Hepatocyte (in vitro differentiated cells): Measurements from ENCODE around the gene DIP2C. TPM values are rescaled to one million over a fixed set of nuclear protein-coding genes. Genes with fewer than 3 reads are reported as not detected.

Experiments
- DNase-seq: peaks from one replicate; pipeline ENCODE4 v3.0.0-alpha.2; 2016; ENCODE audit warnings: low spot score
- H2AFZ ChIP-seq: fragments of 200-600 bp; sonication (generic); 2 replicates; pipeline ENCODE4 v1.6.0; 2016; ENCODE audit warnings: antibody characterized with exemption, mild to moderate bottlenecking
- H3K27ac ChIP-seq: fragments of 200-600 bp; sonication (generic); 2 replicates; pipeline ENCODE4 v1.5.1; 2016; ENCODE audit warnings: mild to moderate bottlenecking
- H3K27me3 ChIP-seq: fragments of 200-600 bp; sonication (generic); 2 replicates; pipeline ENCODE4 v1.6.1; 2016
- H3K36me3 ChIP-seq: fragments of 200-600 bp; sonication (generic); replicated peaks from 2 replicates; pipeline ENCODE4 v1.5.1; 2016; ENCODE audit warnings: low read depth; ENCODE audit not compliant: insufficient read depth
- H3K4me1 ChIP-seq: fragments of 200-600 bp; sonication (generic); 2 replicates; pipeline ENCODE4 v1.5.1; 2016; ENCODE audit warnings: mild to moderate bottlenecking, moderate library complexity; ENCODE audit not compliant: insufficient read depth
- H3K4me2 ChIP-seq: fragments of 200-600 bp; sonication (generic); 2 replicates; pipeline ENCODE4 v1.6.0; 2016
- H3K4me3 ChIP-seq: fragments of 200-600 bp; sonication (generic); 2 replicates; pipeline ENCODE4 v1.5.1; 2016; ENCODE audit warnings: mild to moderate bottlenecking
- H3K79me2 ChIP-seq: fragments of 200-600 bp; sonication (generic); 2 replicates; pipeline ENCODE4 v1.6.0; 2017; ENCODE audit warnings: mild to moderate bottlenecking
- H3K9me2 ChIP-seq: fragments of 200-600 bp; sonication (generic); replicated peaks from 2 replicates; pipeline ENCODE4 v1.6.0; 2017; ENCODE audit warnings: mild to moderate bottlenecking; ENCODE audit not compliant: insufficient read depth
- H3K9me3 ChIP-seq: fragments of 200-600 bp; sonication (generic); 2 replicates; pipeline ENCODE4 v1.5.1; 2016; ENCODE audit warnings: low read depth, mild to moderate bottlenecking
- H4K20me1 ChIP-seq: fragments of 200-600 bp; sonication (generic); 2 replicates; pipeline ENCODE4 v1.6.0; 2016; ENCODE audit warnings: mild to moderate bottlenecking; ENCODE audit not compliant: insufficient read depth, poor library complexity, severe bottlenecking
- CTCF ChIP-seq: fragments of 200-600 bp; sonication (generic); IDR thresholded peaks from 2 replicates; pipeline ENCODE4 v1.5.1; 2016; ENCODE audit warnings: antibody characterized with exemption, mild to moderate bottlenecking; ENCODE audit not compliant: poor library complexity
- EZH2 ChIP-seq: fragments of 200-600 bp; sonication (generic); IDR thresholded peaks from 2 replicates; pipeline ENCODE4 v1.6.1; 2016; ENCODE audit warnings: antibody characterized with exemption, mild to moderate bottlenecking, borderline replicate concordance
- EZH2phosphoT487 ChIP-seq: fragments of 200-600 bp; sonication (generic); IDR thresholded peaks from one replicate; pipeline ENCODE4 v1.6.1; 2018; ENCODE audit warnings: antibody characterized with exemption, mild to moderate bottlenecking, low read depth, moderate library complexity; ENCODE audit not compliant: unreplicated experiment, severe bottlenecking
- WGBS: methylation state at CpG from one replicate; pipeline ENCODE4 v1.1.6; 2016; ENCODE audit warnings: low lambda C conversion rate; ENCODE audit errors: missing lambda C conversion rate; 5-methylcytosine and 5-hydroxymethylcytosine counted together
- polyA plus RNA-seq: library from polyadenylated mRNA; unstranded; fragments of >200 nt; fragmentation: Nextera tagmentation; extraction: Ambion mirVana; gene quantifications from 2 replicates; pipeline ENCODE4 v1.2.1, GENCODE V29; 2016
- total RNA-seq: library from RNA; depleted of rRNA; stranded (reverse); fragments of >200 nt; gene quantifications from 2 replicates; pipeline ENCODE4 v1.2.3, GENCODE V29; 2014

Gene DIP2C
- total and polyA plus RNA-seq, 2 experiments from 2014 or later: 11.1 to 12.8 TPM

GRCh38 chr10:558891-559766, 130.3 kb downstream of the DIP2C start:
- Histone ChIP-seq H2AFZ (no peak overlapping the region), H3K4me1 (no peaks in the 10 kb centered on the region), H3K4me2 (no peak overlapping the region), H3K36me3 (no peaks in the 10 kb centered on the region), H3K79me2 (peaks cover 86% of the 10 kb centered on the region), H3K9me3 (peaks cover 6% of the 10 kb centered on the region), H4K20me1 (peaks cover 44% of the 10 kb centered on the region), H3K9me2 (no peaks in the 10 kb centered on the region), H3K27ac (no peak overlapping the region), H3K4me3 (no peak overlapping the region), H3K27me3 (no peaks in the 10 kb centered on the region)
- 88% methylated on average over 18 of the region's 19 CpGs for WGBS
- TF ChIP-seq EZH2 (no peak), CTCF (no peak), EZH2phosphoT487 (no peak)
- DNase-seq: no peak

- H3K36me3 ChIP-seq: no peaks in the 10 kb centered on the region
- H3K79me2 ChIP-seq: peaks cover 80% of the 10 kb centered on the region
- no peaks in the 10 kb centered on the region for H3K9me2 ChIP-seq
- no peak overlapping the region for H3K27ac ChIP-seq
- H4K20me1 ChIP-seq: peaks cover 49% of the 10 kb centered on the region
- H2AFZ ChIP-seq: no peak overlapping the region
- no peak overlapping the region for H3K4me2 ChIP-seq
- no peaks in the 10 kb centered on the region for H3K4me1 ChIP-seq
- no peak for DNase-seq
- no peak for TF ChIP-seq CTCF
- no peak for TF ChIP-seq EZH2phosphoT487
- TF ChIP-seq EZH2: no peak
- 88% methylated on average over 16 of the region's 17 CpGs for WGBS
- no peaks in the 10 kb centered on the region for H3K27me3 ChIP-seq
- H3K4me3 ChIP-seq: no peak overlapping the region
- H3K9me3 ChIP-seq: no peaks in the 10 kb centered on the region
Observed at GRCh38 chr10:558364-558763, 131.1 kb downstream of the DIP2C start.

- Histone ChIP-seq H3K36me3 (no peaks in the 10 kb centered on the region), H2AFZ (no peak overlapping the region), H3K9me2 (no peaks in the 10 kb centered on the region), H3K27ac (no peak overlapping the region), H3K4me3 (no peak overlapping the region), H4K20me1 (peaks cover 54% of the 10 kb centered on the region), H3K79me2 (peaks cover 78% of the 10 kb centered on the region), H3K4me1 (no peaks in the 10 kb centered on the region), H3K4me2 (no peak overlapping the region), H3K27me3 (no peaks in the 10 kb centered on the region), H3K9me3 (no peaks in the 10 kb centered on the region)
- 90% methylated on average over 7 of the region's 10 CpGs for WGBS
- DNase-seq: no peak
- TF ChIP-seq EZH2phosphoT487 (no peak), EZH2 (no peak), CTCF (no peak)
Observed at GRCh38 chr10:557792-558328, 131.6 kb downstream of the DIP2C start.
